ENCODE measurements around the gene ABL1.

The ABL1 gene

GRCh38 chr9:130934702-130935647, 99.9 kb downstream of the ABL1 start:
- DNase-seq: no peak

GRCh38 chr9:130935648-130936271, 100.7 kb downstream of the ABL1 start:
- no peak for DNase-seq

GRCh38 chr9:130936285-130937117, 101.4 kb downstream of the ABL1 start:
- DNase-seq: peak in 1 of 2 experiments; percentile 23

All from SW 1271 (cell line).